Hindlimb muscle (tissue), 1 donor: Measurements from ENCODE around the gene PSMB5. TPM values are rescaled to one million over a fixed set of nuclear protein-coding genes. Genes with fewer than 3 reads are reported as not detected.

Source experiments
- DNase-seq: peaks from one replicate; pipeline ENCODE4 v3.0.0-alpha.2; 2013
- polyA plus RNA-seq: library from polyadenylated mRNA; unstranded; fragments of 120-200 nt; gene quantifications from one replicate; pipeline ENCODE4 v1.2.1, GENCODE V29; 2013; ENCODE audit not compliant: insufficient read length

The PSMB5 gene
- polyA plus RNA-seq, 1 donor = 228 TPM

GRCh38 chr14:23043754-23044153 lies 9.1 kb upstream of the PSMB5 start:
- no peak for DNase-seq

- DNase-seq = no peak
These were observed 8.4 kb upstream of the PSMB5 start for GRCh38 chr14:23043145-23043544.

DNA sequence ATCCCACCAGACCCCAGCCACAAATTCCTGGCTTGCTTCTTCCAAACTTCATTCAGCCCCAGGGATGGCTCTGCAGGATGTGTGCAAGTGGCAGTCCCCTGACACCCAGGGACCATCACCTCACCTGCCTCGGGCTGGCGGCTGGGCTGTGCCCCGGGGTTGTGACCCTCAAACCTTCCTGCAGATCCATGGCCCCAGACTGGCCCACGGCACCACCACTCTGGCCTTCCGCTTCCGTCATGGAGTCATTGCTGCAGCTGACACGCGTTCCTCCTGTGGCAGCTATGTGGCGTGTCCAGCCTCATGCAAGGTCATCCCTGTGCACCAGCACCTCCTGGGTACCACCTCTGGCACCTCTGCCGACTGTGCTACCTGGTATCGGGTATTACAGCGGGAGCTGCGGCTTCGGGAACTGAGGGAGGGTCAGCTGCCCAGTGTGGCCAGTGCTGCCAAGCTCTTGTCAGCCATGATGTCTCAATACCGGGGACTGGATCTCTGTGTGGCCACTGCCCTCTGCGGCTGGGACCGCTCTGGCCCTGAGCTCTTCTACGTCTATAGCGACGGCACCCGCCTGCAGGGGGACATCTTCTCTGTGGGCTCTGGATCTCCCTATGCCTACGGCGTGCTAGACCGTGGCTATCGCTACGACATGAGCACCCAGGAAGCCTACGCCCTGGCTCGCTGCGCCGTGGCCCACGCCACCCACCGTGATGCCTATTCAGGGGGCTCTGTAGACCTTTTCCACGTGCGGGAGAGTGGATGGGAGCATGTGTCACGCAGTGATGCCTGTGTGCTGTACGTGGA lies 7.7 kb upstream of the PSMB5 start, which contains the start of gene PSMB11:
TSS of gene PSMB11 (plus strand) at position 51 of the 804 bp plus-strand sequence. CDS start at position 65, 14 bp downstream.
- no peak for DNase-seq

- DNase-seq = no peak
These were observed 7.0 kb upstream of the PSMB5 start for GRCh38 chr14:23041729-23042128.

DNA sequence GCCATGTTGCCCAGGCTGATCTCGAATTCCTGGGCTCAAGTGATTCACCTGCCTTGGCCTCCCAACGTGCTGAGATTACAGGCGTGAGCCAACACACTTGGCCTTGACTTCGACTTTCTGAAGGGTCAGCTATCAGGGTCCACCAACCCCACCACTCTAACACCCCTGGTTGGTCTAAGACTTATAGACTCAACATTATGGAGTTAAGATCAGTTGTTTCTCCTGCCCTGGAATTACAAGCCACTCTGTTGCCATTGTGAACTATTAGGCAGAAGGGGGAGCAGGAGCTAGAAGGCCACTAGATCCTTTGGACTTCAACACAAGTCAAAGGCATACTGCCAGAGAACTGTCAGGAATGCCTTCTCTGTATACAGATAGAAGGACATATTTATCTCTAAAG lies 5.4 kb upstream of the PSMB5 start:
- no peak for DNase-seq

GRCh38 chr14:23035303-23036144 lies 824 bp upstream of the PSMB5 start:
- DNase-seq = no peak

- DNase-seq = no peak
These were observed 751 bp downstream of the PSMB5 start for GRCh38 chr14:23033801-23034497.

GRCh38 chr14:23033251-23033727 lies 1.4 kb downstream of the PSMB5 start:
- no peak for DNase-seq

DNA sequence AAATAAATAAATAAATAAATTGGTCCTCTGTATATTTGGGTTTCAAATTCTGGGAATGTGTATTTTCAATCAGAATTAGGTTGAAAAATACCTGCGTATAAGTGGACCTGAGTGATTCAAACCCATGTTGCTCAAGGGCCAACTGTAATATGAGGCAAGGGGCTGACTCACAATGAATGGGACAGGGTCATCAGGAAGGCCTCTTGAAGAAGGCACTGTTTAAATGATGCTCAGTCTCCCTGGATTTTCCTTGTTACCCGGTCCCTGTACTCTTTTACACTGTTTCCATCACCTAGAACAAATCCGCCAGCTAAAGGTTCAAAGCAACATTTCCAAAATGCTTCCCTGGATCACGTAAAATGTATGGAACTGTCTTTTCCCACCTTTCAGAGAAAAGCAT lies 3.8 kb downstream of the PSMB5 start:
- no peak for DNase-seq

DNA sequence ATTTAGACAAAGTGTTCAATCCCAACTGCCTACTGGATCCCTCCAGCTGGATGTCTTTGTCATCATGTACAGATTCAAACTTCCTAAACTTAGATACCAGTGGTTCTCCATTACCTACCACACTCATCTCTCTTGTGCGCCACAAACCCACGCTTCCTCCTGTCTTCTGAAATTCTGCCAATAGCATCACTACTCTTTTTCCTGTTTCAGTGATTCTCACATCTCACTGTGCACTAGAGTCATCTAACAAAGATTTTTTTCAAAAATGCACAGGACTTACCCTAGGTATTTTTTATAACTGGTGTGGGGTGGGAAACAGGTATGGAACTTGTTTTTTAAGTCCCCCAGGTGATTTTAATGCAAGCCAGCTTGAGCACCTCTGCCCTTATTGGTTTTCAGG lies 5.9 kb downstream of the PSMB5 start:
- DNase-seq = no peak

GRCh38 chr14:23025151-23025814 lies 9.4 kb downstream of the PSMB5 start:
- no peak for DNase-seq

GRCh38 chr14:23024612-23025075 lies 10.1 kb downstream of the PSMB5 start:
- no peak for DNase-seq

GRCh38 chr14:23023795-23024152 lies 10.9 kb downstream of the PSMB5 start:
- DNase-seq = no peak

GRCh38 chr14:23023022-23023794 lies 11.5 kb downstream of the PSMB5 start:
- DNase-seq = no peak

DNA sequence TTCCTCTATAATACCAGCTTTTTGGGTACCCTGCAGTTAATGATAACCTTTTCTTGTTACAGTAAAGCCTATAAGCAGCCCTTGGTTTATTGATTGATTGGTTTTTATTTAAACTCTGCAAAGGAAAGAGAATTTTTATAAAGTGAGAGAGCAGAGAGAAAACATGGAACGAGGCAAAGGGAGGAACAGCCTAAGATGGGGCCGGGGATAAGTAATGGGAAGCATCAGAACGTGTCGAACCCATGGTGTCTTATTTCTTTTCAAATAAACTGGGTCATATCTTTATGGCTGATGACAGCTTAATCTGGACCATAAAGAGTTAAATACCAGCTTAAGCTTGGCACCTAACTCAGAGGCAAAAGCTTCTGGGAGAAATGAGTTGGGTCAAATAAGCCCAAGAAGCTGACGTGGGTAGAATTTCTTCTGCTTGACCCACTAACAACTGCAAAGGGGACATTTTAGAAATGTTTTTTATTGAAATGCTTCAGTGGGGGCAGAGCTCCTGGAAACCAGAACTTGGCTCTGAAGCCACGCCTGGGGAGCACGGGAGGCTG lies 12.7 kb downstream of the PSMB5 start:
- no peak for DNase-seq

GRCh38 chr14:23021434-23021833 lies 13.3 kb downstream of the PSMB5 start:
- no peak for DNase-seq

DNA sequence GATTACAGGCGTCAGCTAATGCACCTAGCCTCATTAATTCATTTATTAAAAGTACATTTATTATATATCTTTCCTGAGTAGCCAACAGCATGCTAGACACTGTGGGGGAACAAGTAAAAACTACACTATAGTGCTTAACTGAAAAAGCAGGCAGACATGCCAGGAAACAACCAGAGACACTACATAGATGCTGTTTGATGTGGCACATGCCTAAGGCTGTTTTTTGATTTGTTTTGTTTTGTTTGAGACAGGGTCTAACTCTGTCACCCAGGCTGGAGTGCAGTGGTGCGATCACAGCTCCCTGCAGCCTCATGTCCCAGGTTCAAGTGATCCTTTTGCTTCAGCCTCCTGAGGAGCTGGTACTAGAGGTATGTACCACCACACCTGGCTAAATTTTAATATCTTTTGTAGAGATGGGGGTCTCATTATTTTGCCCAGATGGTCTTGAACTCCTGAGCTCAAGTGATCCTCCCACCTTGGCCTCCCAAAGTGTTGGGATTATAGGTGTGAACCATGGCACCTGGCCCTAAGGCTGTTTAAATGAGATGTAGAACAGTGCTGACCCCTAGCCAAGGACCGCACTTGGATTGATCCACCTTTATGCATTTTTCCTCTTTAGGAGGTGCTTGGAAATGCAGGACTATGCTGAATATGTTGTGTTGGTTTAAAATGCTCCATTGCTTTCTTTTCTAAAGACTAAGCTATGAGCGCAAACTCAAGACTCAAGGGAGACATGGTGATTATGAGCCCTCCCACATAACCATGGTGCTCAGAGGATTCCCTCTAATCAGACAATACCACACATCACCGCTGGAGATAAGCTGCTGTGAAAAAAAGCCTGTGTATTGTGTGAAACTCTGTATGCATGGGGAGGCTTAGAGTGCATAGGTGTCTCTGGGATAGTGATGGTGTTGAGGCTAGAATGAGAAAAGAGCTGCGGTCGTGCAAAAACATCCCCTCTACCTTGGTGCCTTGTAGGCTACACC lies 14.3 kb downstream of the PSMB5 start:
- DNase-seq = no peak

DNA sequence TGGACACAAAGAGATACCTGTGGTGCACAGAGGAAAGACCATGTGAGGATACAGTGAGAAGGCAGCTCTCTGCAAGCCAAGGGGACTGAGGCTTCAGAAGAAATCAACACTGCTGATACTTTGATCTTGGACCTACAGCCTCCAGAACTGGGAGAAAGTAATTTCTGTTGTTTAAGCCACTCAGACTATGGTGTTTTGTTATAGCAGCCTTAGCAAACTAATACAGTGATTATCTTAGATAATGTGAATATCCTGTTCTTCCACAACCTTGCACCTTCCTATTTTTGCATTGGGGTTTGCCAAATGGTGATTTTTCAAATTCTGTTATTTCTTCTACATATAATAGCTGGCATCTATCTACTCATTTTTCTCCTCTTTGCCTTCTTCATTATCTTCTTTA lies 16.6 kb downstream of the PSMB5 start:
- DNase-seq = no peak

- DNase-seq = no peak
These were observed 17.6 kb downstream of the PSMB5 start for GRCh38 chr14:23017091-23017490.

DNA sequence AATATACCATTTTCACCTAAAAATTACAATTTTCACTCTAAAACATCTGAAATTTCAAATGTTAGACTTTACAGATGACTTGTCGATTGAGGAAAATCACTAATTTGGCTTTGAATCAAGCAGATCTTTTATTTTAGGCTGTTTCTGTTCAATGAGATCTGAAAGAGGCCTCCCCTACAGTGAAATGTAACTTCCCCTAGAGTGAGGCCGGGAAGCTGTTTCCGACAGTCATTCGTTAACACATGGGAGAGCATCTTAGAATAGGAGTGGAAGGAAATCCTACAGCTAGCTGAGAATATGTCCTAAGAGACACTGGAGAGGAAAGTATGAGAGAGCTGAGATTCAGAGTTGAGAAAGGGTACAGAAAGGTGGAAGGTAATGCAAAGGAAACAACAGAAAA lies 19.1 kb downstream of the PSMB5 start:
- DNase-seq = no peak
